GM18867 (cell line): ENCODE results near the gene NRSN2.

Source experiments
- ATAC-seq: cut with Tn5 transposase; IDR thresholded peaks from one replicate; pipeline ENCODE4 v1.9.1; 2021; ENCODE audit warnings: mild to moderate bottlenecking, moderate library complexity; ENCODE audit not compliant: unreplicated experiment

Gene NRSN2

GRCh38 chr20:396619-397431 lies 49.9 kb downstream of the NRSN2 start:
- no peak for ATAC-seq

GRCh38 chr20:397432-398237 lies 50.7 kb downstream of the NRSN2 start:
- ATAC-seq: no peak

- no peak for ATAC-seq
Measured at GRCh38 chr20:399182-399707, 52.3 kb downstream of the NRSN2 start.

GRCh38 chr20:400128-400453 lies 53.2 kb downstream of the NRSN2 start:
- ATAC-seq: no peak

- no peak for ATAC-seq
Measured at GRCh38 chr20:400454-401275, 53.8 kb downstream of the NRSN2 start.

GRCh38 chr20:401682-402495 lies 55.0 kb downstream of the NRSN2 start:
- no peak for ATAC-seq

GRCh38 chr20:402496-402885 lies 55.6 kb downstream of the NRSN2 start:
- no peak for ATAC-seq

- ATAC-seq: no peak
Measured at GRCh38 chr20:402898-403581, 56.1 kb downstream of the NRSN2 start.

GRCh38 chr20:403582-403957 lies 56.7 kb downstream of the NRSN2 start:
- no peak for ATAC-seq

GRCh38 chr20:404088-404487 lies 57.2 kb downstream of the NRSN2 start:
- no peak for ATAC-seq
